ENCODE data around the gene SH2B3.

The SH2B3 gene

DNA sequence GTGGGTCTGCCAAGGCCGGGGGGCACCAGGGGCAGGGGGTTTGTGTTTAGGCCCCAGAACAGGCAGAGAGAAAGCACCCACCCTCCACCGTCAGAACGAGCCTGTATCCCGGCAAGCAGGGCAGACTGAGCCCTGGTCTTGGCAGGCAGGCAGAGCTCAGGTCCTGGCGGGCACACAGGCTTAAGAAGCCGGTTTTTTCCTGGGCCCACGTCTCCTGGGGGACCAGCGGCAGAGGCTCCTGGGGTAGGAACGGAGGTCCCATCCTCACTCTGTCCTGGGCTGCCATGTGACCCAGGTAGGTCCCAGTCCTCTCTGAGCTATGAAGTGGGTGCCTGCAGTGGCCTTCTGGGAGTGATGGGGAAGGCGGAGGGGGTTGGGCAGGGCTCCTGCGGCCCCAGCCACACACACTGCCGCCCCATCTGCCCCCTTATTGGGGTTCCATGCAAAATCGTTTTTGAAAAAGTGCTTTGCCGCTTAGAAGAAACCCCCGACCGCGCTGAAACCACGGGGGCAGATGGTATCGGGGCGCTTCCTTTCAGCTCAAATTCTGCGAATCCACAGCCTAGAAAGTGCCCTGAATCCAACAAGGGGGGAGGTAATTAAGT is 24.2 kb downstream of the SH2B3 start:
- DNase-seq = no peak

DNA sequence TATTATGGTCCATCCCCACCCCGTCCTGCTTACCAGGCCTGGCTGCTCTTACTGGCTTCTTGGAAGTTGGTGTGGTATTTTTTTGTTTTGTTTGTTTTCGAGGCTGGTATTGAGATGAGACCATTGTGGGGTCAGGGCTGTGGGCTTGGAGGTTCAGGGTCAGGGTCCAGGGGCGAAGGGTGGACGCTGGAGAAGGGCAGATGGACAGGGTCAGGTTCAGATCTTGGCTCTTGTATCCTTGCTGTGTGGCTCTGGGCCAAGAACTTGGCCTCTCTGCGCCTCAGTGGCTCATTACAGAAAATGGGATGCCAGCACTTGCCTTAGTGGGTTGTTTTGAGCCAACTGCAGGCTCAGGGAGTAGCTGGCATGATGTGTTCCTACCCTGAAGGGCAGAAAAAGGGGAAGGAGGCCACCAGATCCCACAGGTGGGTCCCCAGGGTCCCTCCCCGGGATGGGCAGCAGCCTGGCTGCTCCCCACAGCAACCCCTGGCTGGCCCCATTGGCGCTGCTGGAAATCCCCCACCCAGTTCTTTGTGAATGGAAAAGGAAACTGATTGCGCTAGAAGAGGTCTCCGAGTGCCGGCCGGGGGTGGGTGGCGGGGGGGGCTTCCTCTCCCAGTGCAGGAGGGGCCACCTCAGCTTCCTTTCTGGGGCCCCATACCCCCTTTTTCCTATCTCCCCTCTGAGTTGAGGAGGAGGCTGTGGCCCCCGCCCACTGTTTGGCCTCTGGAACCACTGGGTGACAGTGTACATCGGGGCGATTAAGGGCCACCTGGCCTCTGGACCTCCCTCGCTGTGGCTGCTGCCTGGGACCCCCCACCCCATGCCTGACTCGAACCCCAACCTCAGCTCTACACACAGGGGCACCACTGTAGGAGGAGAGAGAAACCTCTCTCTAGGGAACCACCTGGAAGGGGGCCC is 25.0 kb downstream of the SH2B3 start:
- DNase-seq = peak; percentile 61

DNA sequence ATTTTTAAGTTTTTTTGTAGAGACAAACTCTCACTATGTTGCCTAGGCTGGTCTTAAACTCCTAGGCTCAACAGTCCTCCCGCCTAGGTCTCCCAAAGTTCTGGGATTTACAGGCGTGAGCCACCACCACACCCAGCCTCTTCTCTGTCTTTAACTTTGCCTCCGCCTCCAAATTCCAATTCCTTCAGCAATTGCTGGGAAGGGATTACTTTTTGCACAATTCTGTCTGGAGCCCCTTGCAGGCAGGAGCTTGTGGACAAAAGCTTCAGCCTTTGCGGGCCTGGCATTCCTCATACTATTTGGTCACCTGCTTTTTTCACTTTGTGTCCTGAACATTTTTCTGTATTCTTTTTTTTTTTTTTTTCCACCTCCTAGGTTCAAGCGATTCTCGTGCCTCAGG is 26.0 kb downstream of the SH2B3 start:
- DNase-seq = no peak

DNA sequence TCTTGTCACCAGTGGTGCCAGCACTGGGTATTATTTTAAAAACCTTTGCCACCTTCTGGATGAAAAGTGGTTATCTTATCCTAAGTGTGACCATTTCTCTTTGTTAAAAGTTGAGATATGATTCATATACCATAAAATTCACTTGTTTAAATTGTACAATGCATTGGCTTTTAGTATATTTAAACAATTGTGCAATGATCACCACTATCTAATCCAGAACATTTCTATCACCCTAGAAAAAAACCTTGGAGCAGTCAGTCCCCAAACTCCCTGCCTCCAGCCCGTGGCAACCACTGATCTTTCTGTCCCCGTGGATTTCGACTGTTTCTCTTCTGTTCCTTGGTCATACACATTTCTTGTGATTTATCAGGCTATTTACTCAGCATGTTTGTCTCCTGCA is 28.3 kb downstream of the SH2B3 start:
- DNase-seq = no peak

DNA sequence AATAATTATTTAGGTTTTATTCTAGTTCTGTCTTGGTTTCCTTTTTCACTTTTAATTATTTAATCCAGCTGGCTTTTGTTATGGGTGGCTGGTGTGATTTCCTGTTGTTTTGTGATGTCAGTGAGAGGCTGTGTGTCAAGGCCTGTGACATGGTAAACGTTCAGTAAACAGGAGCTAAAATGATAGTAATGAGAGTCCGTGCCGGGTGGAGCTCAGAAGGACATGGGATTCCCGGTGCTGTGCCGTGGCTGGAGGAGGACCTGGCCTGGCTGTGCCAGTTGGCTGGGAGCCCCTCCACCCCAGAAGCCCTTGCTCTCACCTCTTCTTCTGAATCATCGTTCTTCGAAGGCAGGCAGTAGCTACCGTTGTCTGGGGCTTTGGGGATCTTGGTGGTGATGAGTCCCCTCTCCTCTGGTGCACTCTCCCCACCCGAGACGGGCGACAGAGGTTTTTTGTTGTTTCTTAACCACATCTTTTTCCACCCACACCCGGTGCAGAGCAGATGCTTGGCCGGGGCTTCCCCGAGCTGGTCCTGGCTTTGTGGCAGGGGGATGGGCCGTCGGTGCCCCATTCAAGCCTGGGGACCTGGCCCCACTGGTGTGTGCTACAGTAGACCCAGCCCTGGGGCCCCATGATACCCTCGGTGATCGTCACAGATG is 29.1 kb downstream of the SH2B3 start:
- DNase-seq = peak; percentile 81

DNA sequence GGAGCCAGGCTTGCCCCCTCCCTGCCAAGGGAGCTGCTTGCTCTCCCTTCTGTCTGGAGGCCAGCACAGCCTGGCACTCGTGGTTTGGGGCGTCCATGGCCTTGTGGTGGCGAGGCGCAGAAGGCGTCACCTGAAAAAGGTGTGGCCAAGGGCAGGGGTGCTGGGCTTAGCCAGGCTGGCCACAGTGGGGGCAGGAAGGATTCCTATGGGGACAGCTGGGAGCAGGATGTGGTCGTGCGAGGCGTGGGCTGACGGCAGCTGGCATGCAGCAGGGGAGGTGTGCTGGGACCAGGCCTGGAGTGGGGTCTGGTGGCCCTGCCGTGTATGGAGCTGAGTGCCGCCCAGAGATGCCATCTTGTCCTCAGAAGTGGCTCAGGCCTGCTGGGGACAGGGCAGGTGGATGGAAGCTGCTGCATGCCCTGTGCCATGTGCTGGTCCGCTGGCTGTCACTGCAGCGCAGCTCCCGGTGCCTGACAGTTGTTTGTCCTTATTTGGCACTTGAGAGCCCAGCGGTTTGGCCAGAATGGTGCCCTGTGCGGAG is 30.0 kb downstream of the SH2B3 start:
- DNase-seq = no peak

DNA sequence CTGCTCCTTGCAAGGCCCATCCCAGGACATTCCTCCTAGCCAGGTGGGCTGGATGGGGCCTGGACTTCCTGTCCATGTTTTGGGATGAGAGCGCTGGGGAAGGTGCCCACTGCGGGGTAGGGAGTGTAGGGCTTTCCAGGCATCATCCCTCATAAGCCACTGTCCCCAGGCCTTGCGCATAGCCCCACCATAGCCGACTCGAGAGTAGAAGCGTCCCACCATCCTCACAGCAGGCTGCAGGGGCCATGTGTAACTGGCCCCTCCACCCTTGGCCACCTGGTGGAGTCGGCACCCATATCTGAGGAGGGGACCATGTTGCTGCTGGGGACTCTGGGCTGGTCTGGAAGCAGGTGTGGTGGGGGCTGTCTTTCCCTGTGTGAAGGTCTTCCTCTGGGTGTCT is 30.5 kb downstream of the SH2B3 start:
- no peak for DNase-seq

DNA sequence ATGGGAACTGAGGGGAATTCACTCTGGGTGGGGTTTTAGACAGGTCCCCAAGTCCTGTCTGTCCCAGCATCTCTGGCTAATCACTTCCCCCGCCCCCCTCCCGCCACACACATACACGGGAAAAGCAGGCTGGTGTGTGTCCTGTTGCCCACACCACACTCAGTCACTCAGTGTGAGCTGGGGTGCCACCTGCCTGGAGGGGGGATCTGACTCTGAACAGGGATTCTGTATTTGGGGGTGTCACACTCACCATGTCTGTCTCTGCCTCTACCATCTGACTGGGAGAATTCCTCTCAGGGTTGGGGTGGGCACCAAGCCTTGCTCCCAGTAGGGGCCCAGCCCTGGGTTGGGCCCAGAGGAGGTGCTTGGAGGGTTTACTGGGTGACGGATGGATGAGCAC is 31.1 kb downstream of the SH2B3 start:
- DNase-seq = no peak

DNA sequence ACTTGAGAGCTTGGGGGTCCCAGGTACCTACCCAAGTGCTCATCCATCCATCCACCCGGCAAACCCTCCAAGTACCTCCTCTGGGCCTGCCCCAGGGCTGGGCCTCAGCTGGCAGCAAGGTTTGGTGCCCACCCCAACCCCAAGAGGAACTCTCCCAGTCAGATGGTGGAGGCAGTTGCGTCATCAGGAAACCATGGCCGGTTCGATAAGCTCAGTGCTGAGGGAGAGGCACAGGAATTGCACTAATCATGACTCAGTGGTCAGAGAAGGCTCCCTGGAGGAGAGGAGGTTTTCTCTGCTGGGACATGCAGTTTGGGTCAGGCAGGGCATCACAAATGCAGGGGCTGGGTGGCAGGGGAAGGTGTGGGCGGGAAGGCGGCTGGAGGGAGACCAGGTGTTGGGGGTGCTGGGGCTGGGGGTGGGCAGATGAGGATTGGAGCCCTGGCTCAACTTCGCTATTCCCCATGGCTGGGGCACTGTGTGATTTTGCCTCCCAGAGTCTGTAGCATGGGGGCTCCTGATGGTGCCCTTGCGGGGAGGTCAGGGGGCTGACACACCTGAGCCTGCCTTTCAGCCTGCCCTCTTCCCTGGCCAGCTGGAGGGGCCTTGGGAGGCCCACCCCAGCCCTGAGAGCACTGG is 32.2 kb downstream of the SH2B3 start:
- no peak for DNase-seq

DNA sequence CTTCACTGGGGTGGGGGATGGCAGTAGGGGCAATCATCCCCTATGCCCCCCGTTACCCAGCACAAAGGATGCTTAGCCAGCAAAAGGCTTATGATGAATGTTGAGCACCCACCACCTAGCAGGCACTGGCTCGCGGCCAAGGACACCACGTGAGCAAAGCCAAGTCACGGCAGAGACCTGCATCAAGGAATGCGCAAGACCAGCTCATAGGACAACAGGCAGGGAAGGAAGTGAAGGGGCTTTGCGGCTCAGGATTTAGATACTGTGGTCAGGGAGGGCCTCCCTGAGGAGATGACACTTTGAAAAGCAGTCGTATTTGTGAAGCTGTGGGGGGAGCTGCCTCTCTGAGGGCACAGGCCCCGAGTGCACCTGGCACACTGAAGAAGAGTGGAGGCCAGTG is 32.8 kb downstream of the SH2B3 start:
- peak; percentile 47 for DNase-seq

DNA sequence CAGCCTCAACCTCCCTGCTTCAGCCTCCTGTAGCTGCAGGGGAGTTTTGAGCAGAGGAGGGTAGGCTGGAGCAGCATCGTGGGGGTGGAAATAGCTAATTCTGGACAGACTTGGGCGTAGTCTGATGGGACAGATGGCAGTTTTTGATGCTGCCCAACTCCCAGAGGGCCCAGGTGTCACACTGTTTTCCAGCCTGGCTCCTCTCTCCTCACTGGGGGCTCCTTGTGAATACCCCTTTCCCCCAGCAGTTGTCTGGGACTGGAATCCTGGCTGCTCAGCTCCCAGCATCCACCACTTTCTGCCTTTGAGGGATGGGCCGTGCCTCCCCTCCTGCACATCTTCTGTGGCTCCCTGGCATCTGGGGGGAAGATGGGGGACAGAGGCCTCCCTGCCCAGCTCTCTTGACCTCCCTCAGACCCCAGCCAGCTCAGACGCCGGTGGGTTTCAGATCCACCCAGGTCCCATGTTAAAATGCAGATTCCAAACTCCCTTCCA is 34.0 kb downstream of the SH2B3 start:
- no peak for DNase-seq

DNA sequence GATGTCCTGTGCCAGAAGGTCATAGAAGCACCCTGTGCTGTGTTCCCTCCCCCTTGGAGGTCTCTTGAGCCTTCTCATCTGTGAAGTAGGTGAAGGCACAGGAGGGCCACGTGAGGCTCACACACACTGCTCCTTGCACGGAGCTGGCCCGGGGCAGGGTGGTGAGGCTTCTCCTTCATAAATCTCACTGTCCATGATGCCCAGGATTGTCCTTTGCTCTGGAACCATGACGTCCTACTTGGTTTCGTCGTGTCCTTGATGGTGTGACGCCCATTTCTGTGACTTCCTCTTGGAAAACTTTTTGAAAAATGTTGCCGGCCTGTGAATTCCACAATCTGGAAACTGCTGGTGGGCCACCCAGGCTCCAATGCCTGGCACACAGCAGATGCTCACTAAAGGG is 34.4 kb downstream of the SH2B3 start:
- no peak for DNase-seq

DNA sequence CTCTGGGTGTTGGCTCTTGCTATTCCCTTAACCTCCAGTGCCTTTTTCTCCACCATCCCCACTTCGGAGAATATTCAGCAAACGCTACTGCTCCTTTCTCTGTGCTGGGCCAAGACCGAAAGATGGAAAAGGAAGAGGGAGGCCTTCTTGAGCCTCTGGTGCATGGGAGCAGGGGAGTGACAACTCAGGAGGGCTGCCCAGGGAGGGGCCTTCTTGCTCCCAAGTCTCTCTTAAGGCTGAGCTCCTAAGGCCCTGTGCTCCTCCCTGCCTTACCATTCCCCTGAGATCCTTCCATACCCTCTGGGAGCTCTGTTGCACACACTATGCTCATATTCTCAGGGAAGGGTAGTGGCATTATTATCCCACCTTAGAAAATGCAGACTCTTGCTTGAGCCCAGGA is 34.9 kb downstream of the SH2B3 start:
- no peak for DNase-seq

DNA sequence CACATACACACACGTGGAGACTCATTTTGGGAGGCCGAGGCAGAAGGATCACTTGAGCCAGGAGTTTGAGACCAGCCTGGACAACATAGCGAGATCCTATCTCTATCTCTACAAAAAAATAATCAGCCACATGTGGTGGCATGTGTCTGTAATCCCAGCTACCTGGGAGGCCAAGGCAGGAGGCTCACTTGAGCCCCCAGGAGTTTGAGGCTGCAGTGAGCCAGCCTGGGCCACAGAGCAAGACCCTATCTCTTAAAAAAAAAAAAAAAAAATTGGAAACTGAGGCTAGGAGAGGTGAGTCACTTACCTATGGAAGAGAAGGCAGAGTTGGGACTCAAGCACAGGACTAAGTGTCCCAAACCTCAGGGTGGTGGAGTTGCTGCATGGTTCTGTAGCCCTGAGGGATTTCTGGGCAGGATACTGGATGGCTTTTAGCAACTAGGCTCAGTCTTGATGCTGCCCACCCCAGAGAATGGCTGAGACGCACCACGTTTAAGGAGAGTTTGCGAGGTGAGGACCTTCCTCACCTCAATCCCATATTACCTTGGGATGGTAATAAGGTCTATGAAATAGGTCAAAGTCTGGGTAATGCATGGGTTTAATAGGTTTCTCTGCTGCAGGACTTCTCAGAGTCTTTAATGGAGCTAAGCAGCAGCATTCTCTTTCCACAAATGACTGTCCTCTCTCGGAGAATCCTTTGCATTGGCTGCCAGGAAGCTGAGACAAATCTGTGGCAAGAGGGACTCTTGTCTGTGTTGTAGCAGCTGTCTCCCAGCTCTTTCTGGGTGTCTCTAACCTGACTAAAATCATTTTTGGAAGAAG is 35.6 kb downstream of the SH2B3 start:
- no peak for DNase-seq

DNA sequence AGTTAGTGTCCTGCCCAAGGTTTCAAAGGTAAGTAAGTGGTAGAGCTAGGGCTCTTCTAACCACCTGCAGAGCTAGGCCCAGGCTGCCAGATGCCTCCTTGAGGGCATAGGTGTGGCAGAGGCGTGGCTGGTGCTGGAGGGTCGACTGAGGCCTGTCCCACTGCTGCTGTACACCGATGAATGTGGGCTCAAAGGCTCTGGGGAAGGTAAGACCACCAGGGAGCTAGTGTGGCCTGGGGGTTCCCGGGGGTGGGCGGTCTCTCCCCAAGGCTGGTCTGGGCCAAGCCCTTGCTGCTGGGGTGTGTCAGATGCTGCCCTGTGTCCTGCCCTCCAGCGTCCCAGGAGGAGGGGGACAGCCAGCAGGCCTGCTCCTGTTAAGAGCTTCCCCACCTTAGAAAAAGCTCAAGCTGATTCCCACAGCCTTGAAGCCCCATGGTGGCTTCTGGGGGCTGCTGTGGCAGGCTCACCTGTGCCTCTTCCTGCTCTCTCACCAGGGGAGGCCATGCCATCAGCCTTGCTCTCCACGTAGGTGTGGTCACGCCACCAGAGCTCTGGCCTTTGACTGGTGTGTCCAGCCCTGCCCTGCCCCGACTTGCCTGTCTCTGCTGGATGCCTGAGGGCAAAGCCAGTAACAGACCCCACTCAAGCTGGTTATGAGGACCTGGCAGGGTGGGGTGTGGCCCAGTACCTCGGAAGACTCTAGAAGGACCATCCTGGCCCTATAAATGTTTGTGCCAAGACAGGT is 36.8 kb downstream of the SH2B3 start:
- DNase-seq = no peak

DNA sequence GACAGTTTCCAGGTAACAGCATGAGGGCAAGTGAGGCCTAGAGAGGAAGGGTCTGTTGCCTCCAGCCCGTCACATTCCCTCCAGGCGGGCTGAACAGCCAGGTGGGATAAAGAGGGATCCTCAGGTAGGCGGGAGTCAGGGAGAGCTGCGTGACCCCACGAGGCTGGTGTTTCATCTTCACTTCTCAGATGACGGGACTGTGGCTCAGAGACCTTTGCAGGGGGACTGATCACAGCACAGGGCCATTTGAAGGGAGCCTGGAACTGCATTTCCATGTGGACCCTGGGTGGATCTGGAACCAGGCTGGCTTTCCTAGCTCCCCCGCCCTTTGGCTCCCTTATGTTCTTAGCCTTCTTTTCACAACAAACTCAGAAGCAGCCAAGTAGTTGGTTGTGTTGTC is 37.4 kb downstream of the SH2B3 start:
- no peak for DNase-seq

DNA sequence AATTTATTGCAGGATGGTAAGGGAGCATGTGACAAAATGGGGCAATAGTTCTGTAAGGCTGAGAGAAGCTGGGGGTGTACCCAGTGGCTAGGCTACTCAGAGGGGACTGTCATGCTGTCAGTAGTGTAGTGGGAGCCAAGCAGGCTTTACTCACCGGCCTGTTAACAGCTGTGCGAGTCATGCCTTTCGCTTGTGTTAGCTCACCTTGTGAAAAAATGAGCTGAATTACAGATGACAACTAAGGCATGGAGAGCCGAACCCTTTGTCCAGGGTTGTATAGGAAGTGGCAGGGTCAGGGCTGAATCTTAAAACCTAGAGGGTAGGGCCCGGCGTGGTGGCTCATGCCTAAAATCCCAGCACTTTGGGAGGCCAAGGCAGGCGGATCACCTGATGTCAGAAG is 37.9 kb downstream of the SH2B3 start:
- DNase-seq = no peak

DNA sequence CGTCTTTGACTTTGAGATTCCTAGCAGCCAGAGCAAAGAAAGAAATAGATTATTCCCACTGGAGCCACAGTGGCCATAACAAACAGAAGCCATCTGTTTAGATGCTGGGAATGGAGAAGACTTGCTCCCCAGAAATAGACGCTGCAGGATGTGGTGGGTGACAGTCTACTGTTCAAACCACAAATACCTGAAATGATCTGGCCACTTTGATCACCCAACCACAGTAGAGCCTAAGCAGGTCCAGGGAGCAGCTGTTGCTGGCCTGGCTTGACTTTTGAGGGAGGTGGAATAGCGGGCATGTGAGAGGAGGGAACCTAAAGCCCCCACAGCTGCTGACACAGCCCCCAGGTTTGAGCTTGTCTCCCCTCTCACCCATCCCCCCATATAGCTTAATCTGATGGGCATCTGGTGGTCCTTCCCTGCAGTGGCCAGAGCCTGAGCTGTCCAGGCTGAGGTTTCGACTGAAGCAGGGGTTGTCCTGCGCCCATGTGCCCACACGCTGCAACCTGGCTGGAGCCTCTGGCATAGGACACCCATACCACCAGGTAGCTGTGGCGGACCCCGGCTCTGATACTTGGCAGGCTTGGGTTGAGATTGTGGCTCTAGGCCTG is 38.7 kb downstream of the SH2B3 start:
- DNase-seq = no peak

DNA sequence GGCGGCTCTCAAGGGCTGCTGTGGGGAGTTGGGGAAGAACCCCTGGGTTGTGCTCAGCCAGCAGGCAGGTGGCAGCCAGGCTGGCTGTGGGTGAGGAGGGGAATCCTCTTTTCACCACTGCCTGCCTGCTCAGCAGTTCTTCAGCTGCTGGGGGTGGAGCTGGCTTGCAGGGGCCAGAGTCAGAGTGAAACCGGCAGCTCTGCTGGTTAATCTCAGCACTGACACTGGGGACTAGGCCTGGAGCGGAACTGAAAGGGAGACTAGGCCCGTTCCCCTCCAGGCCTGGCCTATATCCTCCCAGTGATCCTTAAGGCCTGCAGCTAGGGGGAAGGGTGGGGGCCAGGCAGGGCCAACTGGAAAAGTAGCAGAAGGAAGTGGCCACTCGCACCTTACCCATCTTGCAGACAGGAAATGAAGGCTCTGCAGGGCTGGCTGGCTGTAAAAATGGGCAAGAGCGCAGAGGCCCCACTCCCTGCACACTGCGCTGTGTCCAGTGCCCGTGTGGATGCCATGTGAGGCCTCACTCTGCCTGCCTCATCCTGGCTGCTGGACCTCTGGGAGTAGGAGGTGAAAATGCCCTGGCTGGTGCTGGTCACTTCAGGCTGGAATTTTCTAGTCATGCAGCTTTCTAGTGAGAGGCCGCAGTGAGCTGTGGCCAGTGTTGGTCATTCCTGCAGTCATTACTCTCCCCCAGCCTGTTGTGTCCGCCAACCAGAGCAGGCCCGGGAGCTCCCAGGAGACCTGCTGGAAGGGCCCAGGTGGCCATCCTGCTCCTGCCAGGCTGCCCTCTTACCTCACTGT is 39.4 kb downstream of the SH2B3 start:
- DNase-seq = peak; percentile 57

Measured in activated CD4-positive, alpha-beta T cell treated with anti-CD3 and anti-CD28 coated beads for 1 hour (primary cell).